DOHH2 (cell line): ENCODE results near the gene ENTPD1.

ENCODE experiments used
- H3F3A ChIP-seq: fragments of 200-600 bp; sonication (generic), shearing (Covaris generic); 2 replicates; pipeline ENCODE4 v1.6.0; 2016; ENCODE audit warnings: antibody characterized with exemption, mild to moderate bottlenecking; ENCODE audit not compliant: control insufficient read depth, insufficient read depth
- H3K27ac ChIP-seq: fragments of 200-600 bp; sonication (generic); 2 replicates; pipeline ENCODE4 v1.5.1; 2014; ENCODE audit warnings: low read depth, mild to moderate bottlenecking, low read length, moderate library complexity
- H3K27me3 ChIP-seq: fragments of 200-600 bp; sonication (generic); 2 replicates; pipeline ENCODE4 v1.6.1; 2014; ENCODE audit warnings: mild to moderate bottlenecking, low read length, mixed read lengths; ENCODE audit not compliant: control insufficient read depth
- H3K36me3 ChIP-seq: fragments of 200-600 bp; sonication (generic); 2 replicates; pipeline ENCODE4 v1.6.1; 2014; ENCODE audit warnings: mild to moderate bottlenecking, low read length, moderate library complexity, mixed read lengths; ENCODE audit not compliant: control insufficient read depth
- H3K4me1 ChIP-seq: fragments of 200-600 bp; sonication (generic); 2 replicates; pipeline ENCODE4 v1.6.1; 2014; ENCODE audit warnings: mild to moderate bottlenecking, low read length, mixed read lengths; ENCODE audit not compliant: control insufficient read depth
- H3K4me2 ChIP-seq: fragments of 200-600 bp; sonication (generic); 2 replicates; pipeline ENCODE4 v1.6.0; 2014; ENCODE audit warnings: mild to moderate bottlenecking, low read length, moderate library complexity
- H3K4me3 ChIP-seq: fragments of 200-600 bp; sonication (generic); 2 replicates; pipeline ENCODE4 v1.5.1; 2014; ENCODE audit warnings: mild to moderate bottlenecking, low read length, mixed read lengths
- H3K79me2 ChIP-seq: fragments of 200-600 bp; sonication (generic); 2 replicates; pipeline ENCODE4 v1.6.1; 2014; ENCODE audit warnings: mild to moderate bottlenecking, low read length, mixed read lengths; ENCODE audit not compliant: control insufficient read depth
- H3K9me2 ChIP-seq: fragments of 200-600 bp; sonication (generic); replicated peaks from 2 replicates; pipeline ENCODE4 v1.6.1; 2014; ENCODE audit warnings: mild to moderate bottlenecking, low read length, mixed read lengths; ENCODE audit not compliant: control insufficient read depth
- H3K9me3 ChIP-seq: fragments of 200-600 bp; sonication (generic); 2 replicates; pipeline ENCODE4 v1.6.1; 2014; ENCODE audit warnings: antibody characterized with exemption, low read length, mixed read lengths; ENCODE audit not compliant: control insufficient read depth, insufficient read depth
- H4K20me1 ChIP-seq: fragments of 200-600 bp; sonication (generic); 2 replicates; pipeline ENCODE4 v1.6.0; 2014; ENCODE audit warnings: low read depth, mild to moderate bottlenecking, antibody characterized with exemption, low read length, moderate library complexity; ENCODE audit not compliant: control insufficient read depth, insufficient read depth
- EZH2phosphoT487 ChIP-seq: fragments of 200-600 bp; sonication (generic); IDR thresholded peaks from 2 replicates; pipeline ENCODE4 v1.6.1; 2017; ENCODE audit warnings: borderline replicate concordance, mild to moderate bottlenecking, antibody characterized with exemption, low read length, moderate library complexity, mixed read lengths
- TF ChIP-seq, protein P1 (sequence below): fragments of 200-600 bp; sonication (generic); IDR thresholded peaks from one replicate; pipeline ENCODE4 v1.5.1; 2014; ENCODE audit warnings: antibody characterized with exemption, mild to moderate bottlenecking, low read depth, low read length; ENCODE audit not compliant: poor library complexity, severe bottlenecking

The ENTPD1 gene

DNA sequence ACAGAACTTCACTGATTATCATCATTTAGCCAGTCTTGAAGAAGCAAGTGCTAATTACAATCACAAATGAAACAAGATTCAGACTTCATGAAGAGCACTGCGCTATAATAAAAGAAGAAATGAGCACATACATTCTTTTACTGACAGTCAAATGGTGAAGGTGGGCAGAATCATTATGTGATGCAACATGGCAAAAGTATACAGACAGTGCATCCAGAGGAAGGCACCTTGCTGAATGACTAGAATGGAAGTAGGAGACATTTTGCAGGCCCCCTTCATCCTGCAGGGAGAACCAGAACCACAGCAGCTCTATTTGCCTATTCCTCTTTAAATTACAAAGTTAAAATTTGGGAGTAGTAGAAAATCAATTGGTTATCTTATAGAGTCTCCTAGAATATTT, 120.8 kb downstream of the ENTPD1 start:
- no peak overlapping the region for H3K4me3 ChIP-seq
- H3K9me3 ChIP-seq, result peaks cover 5% of the 10 kb centered on the region; the same call in 1 of the 2 replicates
- no peaks in the 10 kb centered on the region for H4K20me1 ChIP-seq
- H3K79me2 ChIP-seq, result no peaks in the 10 kb centered on the region
- TF ChIP-seq, protein P1, sequence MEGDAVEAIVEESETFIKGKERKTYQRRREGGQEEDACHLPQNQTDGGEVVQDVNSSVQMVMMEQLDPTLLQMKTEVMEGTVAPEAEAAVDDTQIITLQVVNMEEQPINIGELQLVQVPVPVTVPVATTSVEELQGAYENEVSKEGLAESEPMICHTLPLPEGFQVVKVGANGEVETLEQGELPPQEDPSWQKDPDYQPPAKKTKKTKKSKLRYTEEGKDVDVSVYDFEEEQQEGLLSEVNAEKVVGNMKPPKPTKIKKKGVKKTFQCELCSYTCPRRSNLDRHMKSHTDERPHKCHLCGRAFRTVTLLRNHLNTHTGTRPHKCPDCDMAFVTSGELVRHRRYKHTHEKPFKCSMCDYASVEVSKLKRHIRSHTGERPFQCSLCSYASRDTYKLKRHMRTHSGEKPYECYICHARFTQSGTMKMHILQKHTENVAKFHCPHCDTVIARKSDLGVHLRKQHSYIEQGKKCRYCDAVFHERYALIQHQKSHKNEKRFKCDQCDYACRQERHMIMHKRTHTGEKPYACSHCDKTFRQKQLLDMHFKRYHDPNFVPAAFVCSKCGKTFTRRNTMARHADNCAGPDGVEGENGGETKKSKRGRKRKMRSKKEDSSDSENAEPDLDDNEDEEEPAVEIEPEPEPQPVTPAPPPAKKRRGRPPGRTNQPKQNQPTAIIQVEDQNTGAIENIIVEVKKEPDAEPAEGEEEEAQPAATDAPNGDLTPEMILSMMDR, result no peak
- TF ChIP-seq EZH2phosphoT487, result no peak
- no peaks in the 10 kb centered on the region for H3K27me3 ChIP-seq
- peaks cover 6% of the 10 kb centered on the region for H3K4me1 ChIP-seq
- no peak overlapping the region for H3K27ac ChIP-seq
- H3K9me2 ChIP-seq, result no peaks in the 10 kb centered on the region
- peaks cover 2% of the 10 kb centered on the region; the same call in 1 of the 2 replicates for H3F3A ChIP-seq
- peaks cover 19% of the 10 kb centered on the region for H3K36me3 ChIP-seq
- no peak overlapping the region for H3K4me2 ChIP-seq

DNA sequence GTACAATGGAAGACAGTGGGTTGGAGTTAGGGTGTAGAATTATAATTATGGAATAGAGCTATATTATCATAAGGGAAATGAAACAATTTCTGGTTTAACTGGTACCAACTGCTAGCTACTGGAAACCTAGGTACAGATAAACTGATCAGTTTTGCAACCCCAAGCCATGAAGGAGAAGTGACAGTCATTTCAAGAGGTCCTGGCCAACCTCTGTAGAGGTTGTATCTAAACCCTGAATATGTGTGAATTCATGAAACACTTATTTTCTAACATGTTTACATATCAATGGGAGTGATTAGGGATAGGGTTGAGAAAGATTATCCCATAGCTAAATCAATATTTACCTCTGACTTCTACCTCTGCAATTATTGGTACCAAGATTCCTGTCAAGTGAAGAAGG, 121.9 kb downstream of the ENTPD1 start:
- Histone ChIP-seq H3K9me2 (no peaks in the 10 kb centered on the region), H3K27ac (no peak overlapping the region), H3K4me1 (peaks cover 6% of the 10 kb centered on the region), H3F3A (peaks cover 2% of the 10 kb centered on the region; the same call in 1 of the 2 replicates), H3K9me3 (peaks cover 5% of the 10 kb centered on the region; the same call in 1 of the 2 replicates), H3K79me2 (no peaks in the 10 kb centered on the region), H4K20me1 (no peaks in the 10 kb centered on the region), H3K4me2 (no peak overlapping the region), H3K36me3 (peaks cover 19% of the 10 kb centered on the region), H3K27me3 (no peaks in the 10 kb centered on the region), H3K4me3 (no peak overlapping the region)
- TF ChIP-seq, protein P1, result no peak
- TF ChIP-seq EZH2phosphoT487, result no peak

DNA sequence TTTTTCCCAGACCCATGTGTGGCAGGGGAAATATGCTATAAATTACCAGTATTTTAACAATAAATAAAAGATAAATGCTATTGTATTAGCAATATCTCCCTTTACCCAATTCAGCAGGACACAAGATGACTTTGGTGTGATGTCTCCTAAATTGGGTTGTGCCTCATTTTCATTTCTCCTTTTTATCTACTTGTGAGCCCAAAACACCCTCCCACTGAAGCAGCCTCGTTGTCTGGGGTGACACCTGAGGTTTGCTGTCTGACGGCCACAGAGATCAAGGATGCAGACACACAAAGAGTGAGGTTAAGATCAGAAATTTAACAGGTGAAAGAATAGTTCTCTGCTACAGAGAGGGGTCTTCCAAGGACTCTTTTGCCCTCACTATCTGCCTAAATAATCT, 124.7 kb downstream of the ENTPD1 start:
- H3K4me1 ChIP-seq, result peaks cover 6% of the 10 kb centered on the region
- TF ChIP-seq EZH2phosphoT487, result no peak
- TF ChIP-seq, protein P1, result no peak
- no peak overlapping the region for H3K4me3 ChIP-seq
- peaks cover 3% of the 10 kb centered on the region for H3K36me3 ChIP-seq
- H3K27me3 ChIP-seq, result no peaks in the 10 kb centered on the region
- peaks cover 2% of the 10 kb centered on the region; the same call in 1 of the 2 replicates for H3F3A ChIP-seq
- H3K9me2 ChIP-seq, result no peaks in the 10 kb centered on the region
- H3K4me2 ChIP-seq, result no peak overlapping the region
- H4K20me1 ChIP-seq, result no peaks in the 10 kb centered on the region
- H3K9me3 ChIP-seq, result no peaks in the 10 kb centered on the region
- H3K27ac ChIP-seq, result no peak overlapping the region
- no peaks in the 10 kb centered on the region for H3K79me2 ChIP-seq
